Hepatocyte (in vitro differentiated cells): Measurements from ENCODE around the gene LCN2.

Experiments used
- EZH2 ChIP-seq: fragments of 200-600 bp; sonication (generic); IDR thresholded peaks from 2 replicates; pipeline ENCODE4 v1.6.1; 2016; ENCODE audit warnings: antibody characterized with exemption, mild to moderate bottlenecking, borderline replicate concordance
- EZH2phosphoT487 ChIP-seq: fragments of 200-600 bp; sonication (generic); IDR thresholded peaks from one replicate; pipeline ENCODE4 v1.6.1; 2018; ENCODE audit warnings: antibody characterized with exemption, mild to moderate bottlenecking, low read depth, moderate library complexity; ENCODE audit not compliant: unreplicated experiment, severe bottlenecking
- TF ChIP-seq, protein P1 (sequence below): fragments of 200-600 bp; sonication (generic); IDR thresholded peaks from 2 replicates; pipeline ENCODE4 v1.5.1; 2016; ENCODE audit warnings: antibody characterized with exemption, mild to moderate bottlenecking; ENCODE audit not compliant: poor library complexity

DNA sequence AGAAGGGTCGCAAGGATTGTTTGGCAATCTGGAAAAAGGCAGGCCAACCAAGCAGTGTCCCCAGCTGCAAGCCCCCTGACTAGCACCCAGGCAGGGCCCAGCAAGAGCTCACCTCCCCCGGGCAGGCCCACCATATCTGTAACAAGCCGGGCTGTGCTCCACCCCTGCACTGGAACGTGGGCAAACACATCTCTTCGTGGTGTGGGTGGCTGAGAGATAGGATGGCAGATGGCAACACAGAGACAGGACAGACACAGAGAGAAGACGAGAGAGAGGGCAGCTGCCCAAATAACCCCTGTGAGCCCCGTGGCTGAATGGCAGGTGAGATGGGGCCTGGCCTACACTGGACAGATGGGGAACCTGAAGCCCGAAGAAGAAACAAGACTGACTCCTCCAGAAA lies 20.2 kb downstream of the LCN2 start:
- TF ChIP-seq, protein P1, sequence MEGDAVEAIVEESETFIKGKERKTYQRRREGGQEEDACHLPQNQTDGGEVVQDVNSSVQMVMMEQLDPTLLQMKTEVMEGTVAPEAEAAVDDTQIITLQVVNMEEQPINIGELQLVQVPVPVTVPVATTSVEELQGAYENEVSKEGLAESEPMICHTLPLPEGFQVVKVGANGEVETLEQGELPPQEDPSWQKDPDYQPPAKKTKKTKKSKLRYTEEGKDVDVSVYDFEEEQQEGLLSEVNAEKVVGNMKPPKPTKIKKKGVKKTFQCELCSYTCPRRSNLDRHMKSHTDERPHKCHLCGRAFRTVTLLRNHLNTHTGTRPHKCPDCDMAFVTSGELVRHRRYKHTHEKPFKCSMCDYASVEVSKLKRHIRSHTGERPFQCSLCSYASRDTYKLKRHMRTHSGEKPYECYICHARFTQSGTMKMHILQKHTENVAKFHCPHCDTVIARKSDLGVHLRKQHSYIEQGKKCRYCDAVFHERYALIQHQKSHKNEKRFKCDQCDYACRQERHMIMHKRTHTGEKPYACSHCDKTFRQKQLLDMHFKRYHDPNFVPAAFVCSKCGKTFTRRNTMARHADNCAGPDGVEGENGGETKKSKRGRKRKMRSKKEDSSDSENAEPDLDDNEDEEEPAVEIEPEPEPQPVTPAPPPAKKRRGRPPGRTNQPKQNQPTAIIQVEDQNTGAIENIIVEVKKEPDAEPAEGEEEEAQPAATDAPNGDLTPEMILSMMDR, result no peak
- TF ChIP-seq EZH2, result no peak
- no peak for TF ChIP-seq EZH2phosphoT487
